Embryonic facial prominence (tissue), 1 donor: ENCODE results near the gene PRR11.
"Not testable (repeated sequence)": the region's sequence is repeated elsewhere in the genome, so short reads cannot be mapped to it uniquely, and the experiment has no call there.

ENCODE experiments used
- DNase-seq: peaks from one replicate; pipeline ENCODE4 v3.0.0-alpha.2; 2016; ENCODE audit errors: extremely low spot score

Gene PRR11

DNA sequence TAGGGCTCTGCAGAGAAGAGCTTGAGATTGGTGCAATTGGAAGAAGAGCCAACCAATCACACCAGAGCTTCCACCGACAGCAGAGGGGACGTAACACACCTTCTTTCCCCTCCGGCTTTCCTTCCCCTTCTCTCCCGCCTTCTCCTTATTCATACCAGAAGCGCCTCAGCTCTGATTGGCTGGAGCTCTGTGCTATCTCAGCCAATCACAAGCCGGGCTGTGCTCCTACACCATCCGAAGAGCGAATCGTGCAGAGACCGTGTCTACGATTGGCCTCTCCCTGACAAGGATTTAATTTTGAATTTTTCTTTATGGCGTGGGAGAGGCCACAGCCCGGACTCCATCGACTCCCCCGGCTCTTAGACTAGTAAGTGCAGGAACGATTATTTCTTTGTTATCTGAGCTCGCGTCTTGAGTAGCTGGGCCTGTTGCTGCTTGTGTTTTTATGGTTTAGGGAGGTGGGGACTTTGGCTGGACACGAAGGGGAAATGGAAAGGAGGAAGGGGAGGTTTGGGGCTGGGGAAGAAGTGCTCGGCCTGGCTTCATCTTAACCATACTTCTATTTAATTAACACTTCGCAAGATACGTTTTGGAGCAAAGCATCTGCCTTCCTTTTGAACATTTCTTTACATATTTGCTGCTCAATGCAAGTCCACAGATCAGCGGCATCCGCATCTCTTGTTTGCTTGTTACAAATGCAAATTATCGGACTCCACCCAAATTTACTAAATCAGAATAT is at the start of gene PRR11:
TSS of gene PRR11 (plus strand) at position 308 of the 739 bp plus-strand sequence. CDS start 14,007 bp downstream, outside the sequence.
- DNase-seq: no peak

DNA sequence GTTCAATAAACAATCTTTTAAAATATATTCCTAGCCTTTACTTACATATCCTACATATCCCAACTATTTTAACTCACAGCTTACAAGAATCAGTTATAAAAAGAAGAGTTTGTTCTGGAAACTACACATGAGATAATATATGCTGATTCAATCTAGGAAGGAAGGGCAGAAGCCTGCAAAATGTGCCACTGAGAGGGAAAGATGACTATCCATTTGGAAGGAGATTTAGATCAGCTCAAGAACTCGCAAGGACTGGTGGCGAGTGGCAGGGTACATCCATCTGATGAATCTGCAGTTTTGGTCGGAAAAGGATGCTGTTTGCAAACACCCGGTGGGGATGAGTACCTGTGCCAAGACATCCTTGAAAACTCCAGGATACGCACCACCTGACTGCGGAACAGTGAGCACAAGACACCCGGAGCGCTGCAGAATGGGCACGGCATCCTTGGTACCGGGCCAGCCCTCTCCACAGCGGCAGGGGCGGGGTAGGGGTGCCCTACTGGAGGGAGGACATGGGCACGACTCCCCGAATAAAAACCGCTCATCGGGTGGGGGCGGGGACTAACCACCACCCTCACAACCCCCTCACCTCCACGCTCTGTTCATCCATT is 49.6 kb upstream of the PRR11 start:
- peak; percentile 6 for DNase-seq

DNA sequence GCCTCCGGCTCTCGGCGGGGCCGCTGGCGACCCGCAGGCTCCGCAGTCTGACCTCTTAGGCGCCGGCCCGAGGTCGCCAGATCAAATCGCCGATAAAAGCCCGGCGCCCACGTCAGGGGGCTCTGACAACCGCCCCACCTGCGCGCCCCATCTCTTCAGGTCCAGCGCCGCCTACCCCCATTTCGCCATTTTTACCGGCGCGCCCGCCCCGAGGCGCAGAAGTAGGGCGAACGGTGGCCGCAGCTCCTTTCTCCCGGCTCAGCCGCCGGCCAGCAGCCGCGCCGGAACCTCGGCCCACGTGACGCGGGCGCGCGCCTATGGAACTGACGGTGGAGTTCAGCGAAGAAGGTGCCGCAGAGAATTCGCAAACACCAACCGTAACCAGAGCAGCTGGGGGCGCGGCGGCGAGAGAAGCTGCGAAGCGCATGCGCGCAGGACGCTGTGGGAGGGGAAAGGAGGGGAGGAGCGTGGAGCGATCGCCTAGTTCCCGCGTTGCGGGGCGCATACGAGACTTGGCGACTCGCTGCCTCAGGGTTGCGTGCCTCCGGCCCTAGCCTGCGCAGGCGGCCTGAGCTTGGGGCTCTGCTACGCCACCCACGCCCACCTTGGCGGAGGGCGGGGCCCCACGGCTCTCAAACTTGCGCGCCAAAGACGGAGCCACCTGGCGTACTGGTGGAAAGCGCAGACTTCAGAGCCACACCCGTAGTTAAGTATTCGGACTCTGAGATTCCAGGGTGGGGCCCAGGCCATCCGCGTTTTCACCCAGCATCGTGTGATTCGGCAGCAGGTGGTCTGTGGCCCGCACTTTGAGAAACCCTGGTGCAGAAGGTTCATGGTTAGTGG is 48.9 kb upstream of the PRR11 start, which contains the start of gene TRIM37:
TSS of gene TRIM37 (minus strand) at position 418 of the 843 bp plus-strand sequence. CDS start 419 bp downstream, outside the sequence.
- DNase-seq: peak; percentile 95

DNA sequence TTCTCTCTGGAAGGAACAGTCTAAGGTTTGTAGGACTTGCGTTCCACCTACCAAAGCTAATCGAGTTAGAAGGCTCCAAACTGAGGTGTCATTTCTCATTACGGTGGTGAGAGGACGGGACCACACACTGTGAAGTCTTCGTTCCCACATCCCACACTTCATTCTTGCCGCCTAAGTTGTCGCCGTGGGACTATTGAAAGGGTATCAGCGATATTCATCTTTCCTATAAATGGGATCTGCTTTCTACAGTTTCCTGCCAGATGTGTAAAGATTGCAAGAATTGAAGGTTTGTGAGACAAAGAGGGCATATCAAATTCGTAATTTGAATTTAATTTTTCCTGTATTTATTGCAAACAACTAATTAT is 48.3 kb upstream of the PRR11 start:
- DNase-seq: no peak

DNA sequence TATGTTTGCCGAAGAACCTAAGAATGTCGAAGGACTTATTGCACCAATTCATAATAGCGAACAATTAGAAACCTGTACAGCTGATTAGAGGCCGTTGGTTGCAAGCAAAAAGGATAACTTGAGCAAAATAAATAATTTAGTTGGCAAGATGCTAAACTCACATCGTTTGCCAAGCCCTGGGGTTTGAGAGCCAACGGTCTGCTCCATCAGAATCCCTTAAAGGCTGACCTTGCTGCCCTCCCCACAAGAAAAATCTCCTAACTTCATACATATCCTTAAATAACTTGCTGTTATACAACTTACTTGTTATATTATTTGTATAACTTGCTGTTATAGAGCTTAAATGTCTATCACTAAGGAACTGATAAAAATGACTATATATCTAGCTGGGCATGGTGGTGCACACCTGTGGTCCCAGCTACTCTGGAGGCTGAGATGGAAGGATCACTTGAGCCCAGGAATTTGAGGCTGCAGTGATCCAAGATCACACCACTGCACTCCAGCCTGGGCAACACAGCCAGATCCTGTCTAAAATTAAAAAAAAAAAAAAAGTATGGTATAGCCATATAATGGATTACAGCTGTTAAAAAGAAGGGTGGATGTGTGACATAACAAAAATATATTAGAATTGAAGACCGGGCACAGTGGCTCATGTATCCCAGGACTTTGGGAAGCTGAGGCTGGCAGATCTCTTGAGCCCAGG is 47.0 kb upstream of the PRR11 start:
- no peak for DNase-seq

DNA sequence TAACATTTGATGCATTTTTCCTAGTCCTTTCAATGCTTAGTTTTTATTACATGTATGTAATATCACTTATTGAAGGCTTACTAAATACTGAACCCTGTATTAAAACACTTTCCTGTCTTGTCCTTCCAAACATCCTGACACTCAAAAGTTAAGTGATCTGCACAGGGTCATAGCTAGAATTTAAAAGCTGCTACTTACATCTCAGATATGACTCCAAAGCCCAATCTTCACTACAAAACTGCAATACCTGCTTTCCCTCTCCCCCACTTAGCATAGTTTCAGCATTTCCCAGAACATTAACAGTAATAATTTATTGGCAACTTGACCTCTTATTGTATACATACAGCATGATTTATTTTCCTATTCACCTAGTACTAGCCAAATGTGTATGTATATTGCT is 44.6 kb upstream of the PRR11 start:
- no peak for DNase-seq

DNA sequence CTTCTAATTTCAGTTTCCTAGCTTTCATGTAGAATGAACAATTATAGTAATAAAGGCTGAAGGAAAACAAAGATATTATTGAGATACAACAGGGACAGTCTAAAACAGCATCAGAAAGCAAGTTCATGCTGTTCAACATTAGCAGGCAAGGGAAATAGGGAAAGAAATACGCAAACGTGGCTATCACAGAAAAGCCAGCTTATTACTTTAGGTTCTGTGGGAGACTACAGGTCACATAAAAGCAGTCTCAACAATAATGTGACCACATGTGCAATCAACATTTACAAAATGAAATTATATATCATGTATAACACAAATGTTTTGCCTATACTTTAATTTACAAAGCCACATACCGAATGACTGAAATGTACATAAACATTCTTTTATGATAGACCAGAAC is 44.0 kb upstream of the PRR11 start:
- no peak for DNase-seq

DNA sequence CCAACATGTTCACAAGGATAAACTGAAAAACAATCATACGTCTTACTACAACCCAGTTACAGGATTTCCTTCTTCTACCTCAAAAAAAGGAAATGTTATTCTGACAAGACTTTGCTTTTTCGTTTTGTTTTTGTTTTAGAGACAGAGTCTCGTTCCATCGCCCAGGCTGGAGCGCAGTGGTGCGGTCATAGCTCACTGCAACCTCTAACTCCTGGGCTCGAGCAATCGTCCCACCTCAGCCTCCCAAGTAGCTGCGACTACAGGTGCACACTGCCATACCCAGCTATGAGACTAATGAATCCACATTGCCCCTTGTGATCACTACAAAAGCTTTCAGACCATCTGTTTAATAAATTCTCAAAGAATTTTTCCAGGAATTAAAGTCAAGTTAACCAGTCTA is 40.1 kb upstream of the PRR11 start:
- DNase-seq: no peak

DNA sequence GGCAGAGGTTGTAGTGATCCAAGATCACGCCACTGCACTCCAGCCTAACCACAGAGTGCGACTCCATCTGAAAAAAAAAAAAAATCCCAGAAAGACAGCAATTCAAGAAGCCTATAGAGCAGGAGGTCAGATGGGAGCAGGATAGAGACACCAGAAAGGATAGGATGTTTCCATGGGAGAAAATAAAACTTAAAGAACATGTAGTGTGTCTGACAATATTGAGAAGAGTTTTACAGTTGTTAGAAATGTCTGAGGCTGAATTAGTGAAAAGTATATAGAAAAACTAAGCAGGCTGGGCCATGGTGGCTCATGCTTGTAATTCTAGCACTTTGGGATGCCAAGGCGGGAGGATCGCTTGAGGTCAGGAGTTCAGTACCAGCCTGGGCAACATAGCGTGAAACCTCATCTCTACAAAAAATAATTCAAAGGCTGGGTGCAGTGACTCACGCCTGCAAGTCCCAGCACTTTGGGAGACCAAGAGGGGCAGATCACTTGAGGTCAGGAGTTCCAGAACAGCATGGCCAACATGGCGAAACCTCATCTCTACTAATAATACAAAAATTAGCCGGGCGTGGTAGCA is 33.6 kb upstream of the PRR11 start:
- no peak for DNase-seq

DNA sequence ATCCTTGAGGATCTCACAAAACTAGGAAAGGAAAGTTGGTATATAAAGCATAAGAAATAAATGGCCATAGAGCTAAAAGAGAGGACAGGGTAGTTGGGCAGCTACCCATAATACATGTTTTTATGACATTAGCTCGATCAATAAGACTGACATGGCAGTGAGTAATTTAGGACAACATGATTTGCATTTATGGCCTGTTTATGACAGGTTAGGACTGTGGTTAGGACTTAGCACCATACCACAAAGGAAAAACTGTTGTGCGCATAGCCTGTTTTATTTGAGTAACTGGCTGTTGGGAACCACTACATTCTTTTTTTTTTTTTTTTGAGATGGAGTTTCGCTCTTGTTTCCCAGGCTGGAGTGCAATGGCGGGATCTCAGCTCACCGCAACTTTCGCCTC is 30.9 kb upstream of the PRR11 start:
- no peak for DNase-seq

DNA sequence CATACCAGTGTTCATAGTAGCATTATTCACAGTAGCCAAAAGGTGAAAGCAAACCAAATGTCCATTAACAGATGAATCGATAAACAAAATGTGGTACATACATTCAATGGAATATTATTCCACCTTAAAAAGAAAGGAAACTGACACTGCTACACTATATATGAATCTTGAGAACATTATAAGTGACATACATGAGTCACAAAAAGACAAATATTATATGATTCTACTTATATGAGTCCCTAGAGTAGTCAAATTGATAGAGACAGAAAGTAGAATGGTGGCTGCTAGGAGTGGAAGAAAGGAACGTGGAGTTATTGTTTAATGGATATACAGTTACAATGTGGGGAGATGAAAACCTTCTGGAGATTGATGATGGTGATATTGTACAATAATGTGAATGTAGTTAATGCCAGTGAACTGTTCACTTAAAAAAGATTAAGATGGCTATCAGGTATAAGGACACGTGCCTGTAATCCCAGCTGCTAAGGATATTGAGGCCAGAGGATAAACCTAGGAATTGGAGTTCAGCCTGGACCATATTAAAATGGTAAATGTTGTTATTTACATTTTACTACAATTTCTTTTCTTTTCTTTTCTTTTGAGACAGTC is 28.6 kb upstream of the PRR11 start:
- DNase-seq: no peak

DNA sequence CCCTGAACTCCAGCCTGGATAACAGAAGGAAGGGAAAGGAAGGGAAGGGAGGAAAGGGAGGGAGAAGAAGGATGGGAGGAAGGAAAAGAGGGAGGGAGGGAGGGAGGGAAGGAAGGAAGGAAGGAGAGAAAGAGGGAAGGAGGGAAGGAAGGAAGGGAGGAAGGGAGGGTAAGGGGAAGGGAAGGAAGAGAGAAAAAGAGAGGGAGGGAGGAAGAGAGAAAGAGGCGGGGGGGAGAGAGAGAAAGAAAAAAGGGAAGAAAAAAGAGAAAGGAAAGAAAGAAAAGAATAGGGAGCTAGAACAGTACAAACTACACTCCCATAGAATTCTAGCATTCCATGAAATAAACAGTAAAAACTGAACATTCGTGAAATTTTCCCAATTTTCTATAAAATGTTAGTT is 25.7 kb upstream of the PRR11 start:
- DNase-seq: no peak

DNA sequence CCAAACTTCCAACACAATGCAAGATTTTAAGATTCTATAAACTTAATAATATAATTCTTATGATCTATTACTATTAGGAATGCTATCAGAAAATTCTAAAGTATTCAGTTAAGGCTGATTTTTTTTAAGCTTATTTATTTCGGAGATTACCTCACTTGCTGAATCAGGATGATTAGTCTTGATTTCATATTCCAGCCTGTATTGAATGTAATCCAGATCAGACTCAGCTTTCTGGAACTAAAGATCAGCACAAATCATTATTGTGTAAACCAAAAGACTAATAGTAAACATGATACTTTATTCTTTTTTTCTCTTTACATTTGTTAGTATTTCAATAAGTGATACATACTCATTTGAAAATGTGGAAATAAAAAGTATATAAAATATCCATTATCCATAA is 24.4 kb upstream of the PRR11 start:
- DNase-seq: no peak

DNA sequence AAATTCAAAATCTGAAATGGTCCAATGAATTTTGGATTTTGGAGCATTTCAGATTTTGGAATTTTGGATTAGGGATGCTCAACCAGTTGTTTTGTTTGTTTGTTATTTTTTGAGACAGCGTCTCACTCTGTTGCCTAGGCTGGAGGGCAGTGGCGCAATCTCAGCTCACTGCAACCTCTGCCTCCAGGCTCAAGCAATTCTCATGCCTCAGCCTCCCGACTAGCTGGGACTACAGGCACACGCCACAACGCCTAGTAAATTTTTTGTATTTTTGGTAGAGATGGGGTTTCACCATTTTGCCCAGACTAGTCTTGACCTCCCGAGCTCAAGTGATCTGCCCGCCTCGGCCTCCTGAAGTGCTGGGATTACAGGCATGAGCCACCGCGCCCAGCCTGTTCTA is 17.2 kb upstream of the PRR11 start:
- DNase-seq: not testable (repeated sequence)

DNA sequence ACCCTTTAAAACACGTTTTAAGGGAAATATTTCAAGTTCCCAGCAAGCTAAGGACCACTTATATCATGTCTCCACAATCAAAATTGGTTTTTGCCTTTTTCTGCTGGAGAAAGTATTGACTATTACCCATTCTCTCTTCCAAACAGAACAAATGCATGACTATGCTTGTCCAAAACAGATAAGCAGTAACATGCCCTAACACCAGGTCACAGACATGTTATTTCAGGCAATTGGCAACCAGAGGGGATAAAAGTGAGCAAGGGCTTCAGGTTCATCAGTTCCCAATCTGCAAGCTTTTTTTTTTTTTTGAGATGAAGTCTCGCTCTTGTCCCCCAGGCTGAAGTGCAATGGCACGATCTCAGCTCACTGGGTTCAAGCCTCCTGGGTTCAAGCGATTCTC is 15.6 kb upstream of the PRR11 start:
- no peak for DNase-seq

DNA sequence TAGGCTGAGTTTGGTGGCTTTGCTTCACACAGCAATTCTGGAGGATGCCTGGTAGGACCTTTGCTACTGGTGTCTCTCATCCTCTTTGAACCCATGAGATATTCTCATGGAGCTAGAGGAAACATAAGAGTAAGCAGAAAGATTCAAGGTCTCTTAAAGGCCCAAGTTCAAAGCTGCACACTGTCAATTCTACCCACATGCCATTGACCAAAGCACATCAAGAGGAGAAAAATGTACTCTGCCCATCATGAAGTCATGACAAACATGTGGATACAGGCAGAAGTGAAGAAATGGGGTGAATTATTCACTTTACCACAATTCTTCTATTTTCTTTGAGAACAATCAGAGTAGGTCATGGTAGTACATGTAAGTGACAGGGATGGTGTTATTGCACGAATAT is 13.7 kb upstream of the PRR11 start:
- DNase-seq: no peak

DNA sequence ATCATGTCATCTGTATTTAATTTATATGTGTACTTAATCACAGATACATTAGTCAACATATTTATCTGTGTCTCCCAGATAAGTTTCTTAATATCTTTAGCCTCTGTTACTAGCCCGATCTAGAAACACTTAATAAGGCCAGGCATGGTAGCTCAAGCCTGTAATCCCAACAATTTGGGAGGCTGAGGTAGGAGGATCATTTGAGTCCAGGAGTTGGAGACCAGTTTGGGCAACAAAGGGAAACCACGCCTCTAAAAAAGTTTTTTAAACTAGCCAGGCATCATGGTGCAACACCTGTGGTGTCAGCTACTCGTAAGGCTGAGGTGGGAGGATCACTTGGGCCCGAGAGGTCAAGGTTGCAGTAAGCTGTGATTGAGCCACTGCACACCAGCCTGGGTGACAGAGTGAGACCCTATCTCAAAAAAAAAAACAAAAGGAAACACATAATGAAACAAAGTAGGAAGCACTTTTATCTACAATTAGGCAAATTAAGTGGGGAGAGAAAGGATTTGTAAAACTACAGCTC is 9.9 kb upstream of the PRR11 start:
- no peak for DNase-seq

DNA sequence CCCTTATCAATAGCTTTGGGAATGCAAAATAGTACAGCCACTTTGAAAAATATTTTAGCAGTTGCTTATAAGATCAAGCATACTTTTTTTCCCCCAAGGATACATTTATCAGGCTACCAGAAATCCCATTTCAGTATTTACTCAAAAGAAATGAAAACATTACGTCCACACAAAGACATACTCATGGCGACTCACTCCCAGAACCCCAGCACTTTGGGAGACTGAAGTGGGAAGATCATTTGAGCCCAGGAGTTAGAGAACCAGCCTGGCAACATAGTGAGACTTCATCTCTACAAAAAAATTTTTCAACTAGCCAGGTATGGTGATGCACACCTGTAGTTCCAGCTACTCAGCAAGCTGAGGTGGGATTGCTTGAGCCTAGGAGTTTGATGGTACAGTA is 6.5 kb upstream of the PRR11 start:
- no peak for DNase-seq

DNA sequence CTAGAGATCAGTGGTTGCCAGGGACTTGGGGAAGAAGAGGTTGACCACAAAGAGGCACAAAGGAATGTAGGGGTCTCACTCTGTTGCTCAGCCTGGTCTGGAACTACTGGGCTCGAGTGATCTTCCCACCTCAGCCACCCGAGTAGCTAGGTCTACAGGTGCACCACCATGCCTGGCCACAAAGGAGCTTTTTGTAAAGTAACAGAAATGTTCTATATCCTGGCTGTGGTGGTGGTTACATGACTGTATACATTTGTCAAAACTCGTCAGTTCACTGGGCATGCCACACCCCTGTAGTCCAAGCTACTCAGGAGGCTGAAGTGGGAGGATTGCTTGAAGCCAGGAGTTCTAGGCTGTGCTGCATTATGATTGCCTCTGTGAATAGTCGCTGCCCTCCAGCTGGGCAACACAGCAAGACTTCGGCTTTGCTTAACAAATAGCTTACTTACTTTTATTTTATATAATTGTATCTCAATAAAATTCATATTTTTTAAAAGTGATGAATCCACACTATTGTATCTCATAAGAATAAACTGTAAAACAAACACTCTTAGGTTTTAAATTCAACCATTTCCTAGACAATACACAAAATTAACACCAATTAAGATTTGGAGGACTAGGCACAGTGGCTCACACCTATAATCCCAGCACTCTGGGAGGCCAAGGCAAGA is 5.6 kb upstream of the PRR11 start:
- DNase-seq: no peak

DNA sequence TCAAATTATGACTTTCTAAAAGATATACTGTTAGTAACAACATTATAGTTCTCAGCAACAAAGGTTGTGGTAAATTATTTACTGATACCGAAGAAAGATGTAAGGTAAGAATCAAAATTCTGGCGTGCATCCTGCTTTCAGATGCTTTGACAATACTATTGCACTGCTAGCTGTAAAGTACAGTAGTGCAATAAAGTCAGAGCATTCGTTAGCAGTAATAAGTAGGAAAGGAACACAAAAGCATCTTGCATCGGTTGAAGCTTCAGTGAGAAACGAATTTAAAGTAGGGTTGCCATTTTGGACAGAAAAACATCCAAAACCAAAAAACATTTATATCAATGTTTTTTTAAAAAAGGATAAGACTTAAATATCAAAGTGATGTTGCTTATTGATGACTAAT is 4.5 kb upstream of the PRR11 start:
- no peak for DNase-seq
